ENCODE data around the gene CAMTA1.
"Not testable (repeated sequence)": the region's sequence is repeated elsewhere in the genome, so short reads cannot be mapped to it uniquely, and the experiment has no call there.

The CAMTA1 gene

DNA sequence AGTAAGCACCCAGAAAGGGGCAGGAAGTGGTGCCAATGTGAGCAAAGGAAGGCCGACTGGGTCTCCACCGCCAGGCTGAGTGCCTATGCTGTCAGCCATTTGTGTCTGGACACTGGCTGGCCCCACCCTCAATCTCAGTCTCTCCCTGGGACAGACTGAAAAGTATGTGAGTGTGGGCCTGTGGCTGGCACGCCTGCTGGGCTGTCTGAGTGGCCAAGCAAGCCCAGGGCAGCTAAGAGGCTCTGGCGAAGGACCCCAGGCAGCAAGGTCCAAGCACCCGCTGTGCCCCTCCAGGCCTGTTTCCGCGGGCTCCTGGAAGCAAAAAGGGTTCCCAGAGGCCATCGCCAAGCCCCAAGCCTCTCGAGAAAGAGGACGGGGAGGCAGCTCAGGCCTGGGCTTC is 892.6 kb downstream of the CAMTA1 start:
- DNase-seq, result no peak

DNA sequence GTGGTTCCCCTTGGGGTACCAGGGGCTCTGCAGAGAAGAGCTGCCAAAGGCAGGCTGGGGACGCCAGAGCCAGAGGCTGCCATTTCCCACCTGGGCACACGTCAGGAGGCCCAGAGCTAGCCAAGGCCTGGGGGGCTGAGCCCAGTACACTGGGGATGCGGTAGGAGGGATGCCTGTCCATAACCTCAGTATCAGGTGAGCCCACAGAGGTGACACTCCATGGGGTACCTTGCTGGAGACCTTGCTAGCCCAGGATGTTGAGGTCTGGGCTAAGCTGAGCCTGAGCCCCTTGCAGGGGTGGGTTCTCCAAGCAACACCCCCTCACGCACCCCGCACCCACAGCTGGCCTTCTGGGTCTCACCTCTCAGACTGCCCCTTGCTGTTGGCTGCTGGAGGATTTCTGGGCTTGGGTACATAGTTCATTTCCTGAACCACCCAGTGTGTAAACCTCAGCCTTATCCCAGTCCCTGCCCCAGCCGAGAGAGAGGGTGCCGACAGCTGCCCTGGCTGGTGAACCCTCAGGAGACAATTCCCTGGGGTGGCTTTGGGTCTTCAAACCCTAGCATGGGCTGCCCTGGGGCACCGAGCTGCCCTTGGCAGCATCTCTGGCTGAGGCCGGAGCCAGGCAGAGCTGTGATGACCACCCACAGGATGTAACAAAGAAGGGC is 893.4 kb downstream of the CAMTA1 start:
- DNase-seq, result no peak

DNA sequence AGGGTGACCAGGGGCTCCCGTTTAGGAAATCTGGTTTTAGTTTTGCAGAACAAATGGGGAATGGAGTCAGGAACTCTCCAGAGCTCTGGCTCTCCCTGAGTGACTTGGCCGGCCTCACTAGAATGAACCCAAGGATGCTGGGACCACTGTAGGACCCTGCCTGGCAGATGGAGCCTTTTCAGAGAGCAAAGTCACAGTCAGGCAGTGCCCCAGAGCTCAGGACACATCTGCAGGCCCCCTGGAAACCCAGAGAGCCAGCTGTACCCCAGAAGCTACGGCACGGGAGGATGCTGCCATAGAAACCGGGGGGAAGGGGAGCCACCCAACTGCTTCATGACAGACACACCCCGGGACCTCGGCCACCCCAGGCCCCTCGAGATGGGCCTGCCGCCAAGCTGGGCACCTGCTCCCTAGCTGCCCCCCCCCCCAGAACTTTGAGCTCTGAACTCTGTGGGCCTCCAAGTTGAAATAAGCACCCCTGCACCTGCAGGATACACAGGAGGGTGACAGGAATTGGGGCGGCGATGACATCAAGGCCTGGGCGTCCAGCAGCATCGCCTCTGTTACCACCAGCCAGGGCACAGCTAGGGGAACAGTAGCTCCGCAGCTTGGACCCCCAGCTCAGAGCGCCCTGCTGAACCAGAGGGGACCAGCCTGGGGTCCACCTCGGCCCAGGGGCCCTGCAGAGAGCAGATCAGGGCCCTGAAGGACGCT is 894.1 kb downstream of the CAMTA1 start:
- DNase-seq, result no peak

DNA sequence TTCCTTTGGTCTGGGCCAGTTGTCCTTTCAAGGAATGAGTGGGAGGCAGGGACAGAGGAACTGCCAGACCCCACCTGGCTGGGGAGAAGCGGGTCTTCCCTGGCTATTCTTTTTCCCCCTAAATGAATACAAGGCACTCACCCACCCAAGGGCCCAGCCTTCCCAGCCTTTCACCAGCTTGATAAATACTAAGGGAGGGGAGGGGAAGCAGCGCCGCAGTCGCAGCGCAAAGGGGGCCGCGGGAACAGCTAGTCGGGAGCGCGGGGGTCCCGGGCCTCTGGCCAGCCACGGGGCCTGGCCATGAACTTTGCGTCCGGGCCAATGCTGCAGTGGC is 894.6 kb downstream of the CAMTA1 start:
- no peak for DNase-seq

DNA sequence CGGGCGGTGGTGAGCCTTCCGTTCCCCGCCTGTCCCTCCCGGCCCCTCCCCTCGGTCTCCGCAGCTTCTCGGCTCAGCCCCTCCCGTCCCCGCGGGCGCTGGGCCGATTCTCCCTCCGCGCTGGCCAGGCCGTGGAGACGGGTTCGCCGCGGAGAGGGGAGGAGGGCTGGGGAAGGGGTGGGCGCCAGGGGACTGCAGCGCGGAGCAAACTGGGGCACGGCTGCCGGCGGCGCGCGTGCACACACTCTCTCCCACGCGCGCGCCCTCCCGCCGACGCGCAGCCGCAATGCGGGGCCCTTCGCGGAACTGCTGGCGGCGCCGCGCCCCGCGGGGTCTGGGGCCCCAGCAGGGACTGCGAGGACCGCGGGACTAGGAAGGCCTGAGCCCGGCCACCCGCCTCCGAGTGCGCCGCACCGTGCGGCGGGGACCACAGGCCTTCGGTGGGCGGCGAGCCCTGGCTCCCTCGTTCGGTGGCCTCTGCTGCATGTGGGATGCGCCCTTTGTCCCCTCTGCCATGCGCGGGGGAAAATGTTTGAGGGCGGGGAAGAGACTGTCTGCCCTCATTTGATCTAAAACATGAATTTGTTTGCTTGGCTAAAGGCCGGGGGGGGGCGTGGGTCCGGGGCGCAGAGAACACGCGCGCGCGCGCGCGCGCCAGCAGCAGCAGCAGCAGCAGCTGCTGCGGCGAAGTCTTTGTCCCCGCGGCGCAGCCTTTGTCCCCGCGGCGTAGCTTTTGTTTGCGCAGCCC is 895.1 kb downstream of the CAMTA1 start:
- DNase-seq, result peak; percentile 23

DNA sequence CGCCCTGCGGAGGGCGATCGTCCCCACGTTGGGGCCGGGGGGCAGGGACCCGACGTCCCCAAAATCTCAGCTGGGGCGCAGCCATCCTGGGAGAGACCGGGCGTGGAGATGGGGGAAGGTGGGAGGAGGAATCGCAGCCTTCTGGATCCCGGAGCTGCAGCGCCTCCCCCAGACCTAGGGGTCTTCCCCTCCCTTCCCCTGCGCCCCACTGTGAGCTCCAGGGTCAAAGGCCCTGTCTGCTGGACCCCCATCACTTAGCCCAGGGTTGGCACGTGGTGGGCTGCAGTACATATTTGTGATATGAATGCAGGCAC is 895.7 kb downstream of the CAMTA1 start:
- no peak for DNase-seq

DNA sequence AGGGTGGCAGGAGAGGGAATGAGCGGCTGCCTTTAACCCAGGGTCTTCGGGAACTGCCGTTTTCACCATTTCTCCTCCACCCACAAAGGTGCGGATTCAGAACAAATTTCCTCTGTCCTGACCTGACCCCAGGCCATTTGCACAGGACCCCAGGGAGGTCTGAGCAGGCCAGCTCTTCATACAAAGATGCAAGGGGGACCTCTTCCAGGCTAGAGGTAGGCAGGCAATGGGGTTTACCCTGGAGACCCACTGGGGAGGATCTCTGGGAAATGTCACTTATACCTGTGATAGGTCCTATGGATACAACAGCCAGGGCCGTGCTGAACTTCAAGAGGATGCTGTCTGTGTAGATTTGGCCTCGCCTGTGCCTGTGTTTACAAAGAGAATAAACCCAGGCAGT is 896.1 kb downstream of the CAMTA1 start:
- DNase-seq, result no peak

DNA sequence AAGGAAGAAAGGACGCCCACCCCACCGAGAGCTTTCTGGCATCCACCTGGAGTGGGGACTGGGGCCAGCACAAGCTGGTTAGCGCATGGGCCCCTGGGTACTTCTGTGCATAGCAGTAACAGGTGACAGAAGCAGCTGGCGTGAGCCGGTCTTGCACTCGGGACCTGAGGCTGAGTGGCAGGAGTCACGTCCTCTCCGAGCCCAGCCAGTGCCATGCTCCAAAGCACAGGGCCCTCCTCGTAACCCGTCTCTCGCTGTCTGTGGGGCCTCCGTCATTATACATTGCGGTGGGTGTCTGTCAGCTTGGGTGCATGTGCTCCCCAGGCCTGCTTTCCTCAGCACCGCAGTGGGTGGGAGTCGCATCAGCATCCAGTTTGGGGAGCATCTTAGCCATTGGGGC is 898.3 kb downstream of the CAMTA1 start:
- no peak for DNase-seq

DNA sequence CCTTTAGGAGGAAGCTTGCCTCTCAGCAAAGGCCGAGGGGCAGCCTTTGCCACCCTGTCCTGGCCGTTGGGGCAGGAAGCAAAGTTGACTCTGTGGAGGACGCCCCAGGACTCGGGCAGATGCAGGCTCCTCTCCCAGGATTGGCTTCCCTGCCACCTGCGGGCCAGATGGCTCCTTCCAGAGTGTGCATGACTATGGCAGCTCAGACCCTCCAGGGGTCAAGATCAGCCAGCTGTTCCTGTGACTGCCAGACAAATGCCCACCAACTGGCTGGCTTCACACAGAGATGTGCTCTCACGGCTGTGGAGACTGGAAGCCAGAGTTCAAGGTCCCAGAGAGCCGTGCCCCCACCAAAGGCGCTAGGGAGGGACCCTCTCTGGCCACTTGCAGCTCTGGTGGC is 898.9 kb downstream of the CAMTA1 start:
- no peak for DNase-seq

DNA sequence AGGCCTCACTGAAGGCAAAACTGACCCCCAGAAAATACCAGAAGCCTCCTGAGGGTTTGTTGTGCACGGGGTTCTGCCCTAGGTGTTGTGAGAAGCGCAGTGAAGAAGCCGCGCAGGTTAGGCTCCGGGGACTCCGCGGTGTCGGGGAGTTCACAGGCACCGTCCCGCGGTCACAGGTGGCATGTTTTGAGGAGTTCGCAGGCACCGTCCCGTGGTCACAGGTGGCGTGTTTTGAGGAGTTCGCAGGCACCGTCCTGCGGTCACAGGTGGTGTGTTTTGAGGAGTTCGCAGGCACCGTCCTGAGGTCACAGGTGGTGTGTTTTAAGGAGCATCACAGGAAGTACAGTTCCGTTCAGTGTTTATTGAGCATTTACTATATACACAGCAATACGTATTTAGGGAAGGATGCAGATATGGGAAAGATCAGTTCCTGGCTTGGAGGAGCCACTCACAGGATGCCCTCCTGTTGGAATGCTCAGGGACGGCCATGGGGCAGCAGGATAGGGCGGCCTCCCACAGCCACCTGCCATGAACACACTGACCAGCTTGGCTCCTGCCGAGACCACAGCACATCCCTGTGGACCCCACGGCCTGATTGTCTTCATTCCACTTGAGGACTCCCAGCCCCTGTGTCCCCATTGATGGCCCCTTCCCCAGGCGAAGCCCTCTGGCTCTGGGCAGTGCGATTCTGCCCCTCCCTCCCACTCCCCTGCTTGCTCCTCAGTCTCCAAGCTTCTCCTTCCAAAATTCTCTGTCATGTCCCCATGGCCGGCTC is 899.8 kb downstream of the CAMTA1 start:
- no peak for DNase-seq

DNA sequence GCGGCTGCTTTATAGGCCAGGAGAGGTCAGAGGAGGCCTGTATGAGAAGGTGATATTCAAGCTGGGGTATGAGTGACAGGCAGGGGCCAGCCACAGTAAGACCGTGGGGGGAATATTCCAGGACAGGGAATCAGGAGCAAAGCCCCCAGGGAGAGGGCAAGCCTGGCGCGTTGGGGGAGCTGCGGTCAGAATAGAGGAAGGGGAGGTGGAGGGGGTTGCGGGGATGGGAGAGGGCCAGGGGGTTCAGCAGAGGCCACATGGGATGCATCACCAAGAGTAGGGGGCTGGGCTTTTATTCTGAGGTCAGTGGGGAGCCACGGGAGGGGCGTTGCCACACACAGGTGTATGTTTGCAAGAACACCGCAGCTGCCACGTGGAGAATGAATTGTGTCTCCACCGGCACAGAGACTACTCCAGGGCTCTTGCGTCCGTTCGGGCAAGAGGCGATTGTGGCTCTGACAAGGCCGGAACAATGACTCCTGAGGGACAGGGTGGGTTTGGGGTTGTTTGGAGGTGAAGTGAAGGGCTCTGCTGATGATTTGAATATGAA is 901.1 kb downstream of the CAMTA1 start:
- no peak for DNase-seq

DNA sequence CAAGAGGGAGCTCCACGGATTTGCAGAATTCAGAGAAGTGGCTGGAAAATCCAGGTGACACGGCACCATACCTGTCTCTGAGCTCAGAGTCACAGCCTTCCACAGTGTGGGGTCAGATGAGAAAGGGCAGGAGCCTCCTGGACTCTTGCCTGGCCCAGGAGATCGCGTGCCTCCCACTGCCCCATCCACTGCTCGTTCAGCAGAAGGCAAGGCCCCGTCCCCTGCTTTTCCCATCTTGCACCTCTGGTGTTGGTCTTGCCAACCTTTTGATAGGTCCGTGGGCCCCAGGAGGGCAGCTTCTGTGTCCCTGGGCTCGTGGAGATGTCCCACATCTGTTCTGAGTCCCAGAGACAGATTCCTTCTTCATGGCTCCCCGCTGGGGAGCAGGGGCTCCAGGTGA is 902.2 kb downstream of the CAMTA1 start:
- DNase-seq, result no peak

DNA sequence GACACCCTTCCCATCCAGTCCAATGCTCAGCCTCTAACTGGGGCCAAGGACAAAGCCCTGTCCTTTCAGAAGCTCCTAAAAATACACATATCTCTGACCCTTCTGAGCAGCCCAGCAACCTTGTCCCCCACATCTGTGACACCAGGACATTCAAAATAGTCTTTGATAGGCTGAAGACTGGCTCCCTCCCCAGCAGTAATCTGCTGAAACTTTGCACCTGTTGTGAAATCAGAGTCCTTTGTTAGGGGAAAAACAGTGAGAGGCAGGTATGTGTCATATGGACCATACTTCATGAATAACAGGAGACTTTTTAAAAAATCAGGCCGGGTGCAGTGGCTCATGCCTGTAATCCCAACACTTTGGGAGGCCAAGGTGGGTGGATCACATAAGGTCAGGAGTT is 903.4 kb downstream of the CAMTA1 start:
- no peak for DNase-seq

DNA sequence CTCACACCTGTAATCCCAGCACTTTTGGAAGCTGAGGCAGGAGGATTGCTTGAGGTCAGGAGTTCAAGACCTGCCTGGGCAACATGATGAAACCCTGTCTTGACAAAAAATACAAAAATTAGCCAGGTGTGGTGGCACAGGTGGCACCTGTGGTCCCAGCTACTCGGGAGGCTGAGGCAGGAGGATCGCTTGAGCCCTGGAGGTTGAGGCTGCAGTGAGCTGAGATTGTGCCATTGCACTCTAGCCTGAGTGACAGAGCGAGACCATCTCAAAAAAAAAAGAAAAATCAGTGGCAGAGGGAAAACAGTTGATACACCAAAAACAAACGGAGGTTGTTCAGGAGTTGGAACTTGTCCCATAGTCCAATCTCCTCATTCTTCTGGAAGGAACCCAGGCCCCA is 904.1 kb downstream of the CAMTA1 start:
- DNase-seq, result not testable (repeated sequence)

DNA sequence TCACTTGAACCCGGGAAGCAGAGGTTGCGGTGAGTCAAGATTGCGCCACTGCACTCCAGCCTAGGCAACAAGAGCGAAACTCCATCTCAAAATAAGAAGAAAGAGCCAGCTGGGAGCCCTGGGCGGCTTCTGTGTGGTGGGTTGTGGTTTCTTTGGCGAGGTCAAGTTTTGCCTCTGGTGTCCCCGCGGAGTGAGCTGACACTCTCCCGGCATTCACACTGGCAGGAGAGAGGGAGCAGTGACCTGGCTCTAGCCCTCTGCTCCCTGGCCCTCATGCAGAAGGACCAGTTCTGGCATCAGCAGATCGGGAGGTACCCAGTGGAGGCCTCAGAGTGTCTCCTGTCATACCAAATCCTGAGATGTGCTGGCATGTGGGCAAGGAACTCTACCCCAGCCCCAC is 904.8 kb downstream of the CAMTA1 start:
- no peak for DNase-seq

DNA sequence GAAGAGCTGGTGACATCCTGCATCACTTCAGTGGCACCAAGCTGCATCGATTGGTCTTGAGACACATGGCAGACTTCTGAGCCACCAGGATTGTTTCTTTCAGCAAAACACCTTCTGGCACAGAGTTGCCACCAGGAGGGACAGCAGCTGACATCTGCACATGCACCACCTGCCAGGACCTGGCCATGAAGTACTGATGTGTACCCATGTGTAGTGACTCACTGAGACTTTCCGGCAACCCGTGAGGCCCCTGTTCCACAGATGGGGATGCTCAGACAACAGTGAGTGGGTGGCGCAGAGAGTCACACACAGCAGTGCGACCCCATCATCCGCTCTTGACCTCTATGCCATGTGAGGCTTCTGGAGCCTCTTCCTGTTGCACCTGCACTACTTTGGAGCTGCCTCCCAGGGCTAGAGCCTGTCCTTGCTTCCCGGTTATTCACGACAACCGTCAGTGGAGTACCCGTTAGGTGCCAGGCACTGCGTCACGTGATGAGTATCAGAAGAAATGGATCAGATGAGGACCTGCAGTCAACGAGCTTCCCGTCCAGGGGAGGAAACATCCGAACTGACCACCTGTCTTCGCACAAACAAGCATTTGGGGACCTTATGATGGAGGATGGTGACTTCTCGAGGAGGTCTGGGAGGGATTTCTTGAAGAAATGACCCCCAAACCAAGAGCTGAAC is 905.4 kb downstream of the CAMTA1 start:
- DNase-seq, result no peak

DNA sequence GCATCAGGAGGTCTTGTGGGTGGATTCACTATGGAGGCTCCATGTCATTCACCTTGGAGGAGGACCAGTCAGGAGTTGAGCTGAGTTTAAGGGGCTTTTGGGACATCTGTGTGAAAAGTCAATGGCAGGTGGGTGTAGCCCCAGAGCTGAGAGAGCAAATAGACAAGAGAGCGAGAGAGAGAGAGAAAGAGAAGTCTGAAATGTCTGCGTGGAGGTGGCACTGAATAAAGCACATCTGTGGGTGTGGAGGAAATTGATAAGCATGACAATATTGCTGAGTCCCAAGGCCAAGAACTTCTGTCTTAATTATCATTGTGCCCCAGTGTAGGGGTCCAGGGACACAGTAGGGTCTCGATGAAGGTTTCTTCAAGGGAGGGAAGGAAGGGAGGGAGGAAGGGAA is 906.3 kb downstream of the CAMTA1 start:
- no peak for DNase-seq

DNA sequence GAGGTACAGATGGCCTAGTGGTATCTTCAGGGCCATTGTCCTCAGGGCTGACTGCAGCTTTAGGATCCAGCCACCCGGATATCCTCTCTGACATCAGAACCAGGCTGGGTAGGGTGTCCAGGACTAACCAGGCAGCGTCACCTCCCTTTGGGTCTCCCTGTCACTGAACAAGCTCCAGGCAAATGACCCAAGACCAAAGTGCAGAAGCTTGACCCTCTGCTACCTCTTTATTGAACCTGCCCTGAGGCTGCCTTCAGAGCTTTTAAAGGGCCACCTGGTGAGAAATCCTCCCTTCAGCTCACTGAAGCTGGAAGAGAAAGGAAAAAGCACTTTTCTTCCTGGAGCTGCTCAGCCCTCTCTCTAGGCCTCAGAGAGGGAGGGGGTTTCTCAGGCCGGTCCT is 906.8 kb downstream of the CAMTA1 start:
- DNase-seq, result no peak

DNA sequence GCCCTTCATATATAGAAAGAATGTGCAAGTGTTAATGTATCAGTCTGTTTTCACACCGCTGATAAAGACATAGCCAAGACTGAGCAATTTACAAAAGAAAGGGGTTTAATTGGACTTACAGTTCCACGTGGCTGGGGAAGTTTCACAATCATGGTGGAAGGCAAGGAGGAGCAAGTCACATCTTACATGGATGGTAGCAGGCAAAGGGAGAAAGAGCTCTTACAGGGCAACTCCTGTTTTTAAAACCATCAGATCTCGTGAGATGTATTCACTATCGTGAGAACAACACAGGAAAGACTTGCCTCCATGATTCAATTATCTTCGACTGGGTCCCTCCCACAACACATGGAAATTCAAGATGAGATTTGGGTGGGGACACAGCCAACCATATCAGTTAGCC is 907.8 kb downstream of the CAMTA1 start:
- not testable (repeated sequence) for DNase-seq

DNA sequence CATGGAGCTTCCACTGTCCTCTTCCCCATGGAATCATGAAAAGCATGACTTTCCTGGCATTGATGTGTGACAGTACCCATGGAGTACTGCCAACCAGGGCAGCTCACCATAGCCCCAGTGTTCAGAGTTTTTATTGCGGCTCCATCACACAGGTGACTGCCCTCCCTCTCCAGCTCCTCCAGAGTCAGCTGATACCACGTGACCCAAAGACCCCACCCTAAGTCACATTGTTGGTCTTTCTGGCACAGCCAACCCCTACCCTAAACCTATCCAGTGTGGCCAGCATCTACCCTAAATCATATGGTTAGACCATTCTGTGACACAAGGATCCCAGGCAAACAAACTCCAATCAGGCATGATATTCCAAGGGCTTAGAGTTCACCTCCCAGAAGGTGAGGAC is 908.4 kb downstream of the CAMTA1 start:
- DNase-seq, result no peak

DNA sequence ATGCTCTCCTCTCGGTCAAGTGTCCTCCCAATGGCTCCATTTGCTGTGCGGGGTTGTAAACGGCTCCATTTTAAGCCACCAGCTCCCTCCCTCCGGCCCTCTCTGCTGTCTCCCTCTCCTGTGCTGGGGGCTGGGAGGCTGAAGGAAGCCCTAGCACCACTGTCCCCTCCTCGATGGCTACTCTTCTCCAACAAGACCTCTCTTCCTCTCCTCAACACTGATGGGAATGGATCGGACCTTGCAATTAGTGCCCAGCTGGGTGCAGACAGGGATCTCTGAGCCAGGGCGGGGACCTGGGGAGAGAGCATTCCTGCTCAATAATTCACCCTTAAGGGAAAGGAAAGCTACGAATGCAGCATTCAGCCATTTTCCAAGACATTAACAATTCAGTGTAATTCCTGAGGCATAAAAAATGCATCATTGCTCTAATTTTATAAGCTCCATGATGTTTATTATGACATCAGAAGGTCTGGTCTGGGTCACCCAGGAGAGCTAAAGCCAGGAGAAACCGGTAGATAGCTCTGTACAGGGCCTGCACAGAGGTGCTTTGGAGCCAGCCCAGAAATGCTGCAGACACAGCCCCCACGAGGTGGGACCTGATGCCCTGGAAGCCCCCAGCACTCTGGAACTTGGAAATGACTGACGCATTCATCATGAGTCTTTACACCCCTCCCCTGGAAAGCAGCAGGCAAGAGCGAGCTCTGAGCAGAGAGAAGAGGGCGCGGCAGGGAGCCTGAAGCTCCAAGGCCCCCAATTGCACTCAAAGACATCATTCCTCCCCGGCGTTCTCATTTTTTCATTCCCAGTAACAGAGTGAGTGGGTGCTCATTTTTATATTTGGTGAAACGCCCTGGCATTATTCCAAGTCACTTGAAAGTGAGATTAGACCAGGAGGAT is 909.6 kb downstream of the CAMTA1 start:
- DNase-seq, result no peak

All from T-helper 9 cell (primary cell).